ENCODE results near the gene NFATC1.

Gene NFATC1

GRCh38 chr18:79517341-79517740, 121.6 kb downstream of the NFATC1 start:
- TF ChIP-seq GATA3 (IDR thresholded peaks at IDR 0.05; ENCODE audit: low read depth, low read length) (no peak), GATA2 (IDR thresholded peaks at IDR 0.05; ENCODE audit: low read depth, low read length) (no peak)

- TF ChIP-seq GATA3 (IDR thresholded peaks at IDR 0.05; ENCODE audit: low read depth, low read length) (no peak), GATA2 (IDR thresholded peaks at IDR 0.05; ENCODE audit: low read depth, low read length) (no peak)
Observed at GRCh38 chr18:79518028-79518682, 122.4 kb downstream of the NFATC1 start.

- TF ChIP-seq GATA3 (IDR thresholded peaks at IDR 0.05; ENCODE audit: low read depth, low read length) (no peak), GATA2 (IDR thresholded peaks at IDR 0.05; ENCODE audit: low read depth, low read length) (no peak)
Observed at GRCh38 chr18:79518683-79519128, 123.0 kb downstream of the NFATC1 start.

DNA sequence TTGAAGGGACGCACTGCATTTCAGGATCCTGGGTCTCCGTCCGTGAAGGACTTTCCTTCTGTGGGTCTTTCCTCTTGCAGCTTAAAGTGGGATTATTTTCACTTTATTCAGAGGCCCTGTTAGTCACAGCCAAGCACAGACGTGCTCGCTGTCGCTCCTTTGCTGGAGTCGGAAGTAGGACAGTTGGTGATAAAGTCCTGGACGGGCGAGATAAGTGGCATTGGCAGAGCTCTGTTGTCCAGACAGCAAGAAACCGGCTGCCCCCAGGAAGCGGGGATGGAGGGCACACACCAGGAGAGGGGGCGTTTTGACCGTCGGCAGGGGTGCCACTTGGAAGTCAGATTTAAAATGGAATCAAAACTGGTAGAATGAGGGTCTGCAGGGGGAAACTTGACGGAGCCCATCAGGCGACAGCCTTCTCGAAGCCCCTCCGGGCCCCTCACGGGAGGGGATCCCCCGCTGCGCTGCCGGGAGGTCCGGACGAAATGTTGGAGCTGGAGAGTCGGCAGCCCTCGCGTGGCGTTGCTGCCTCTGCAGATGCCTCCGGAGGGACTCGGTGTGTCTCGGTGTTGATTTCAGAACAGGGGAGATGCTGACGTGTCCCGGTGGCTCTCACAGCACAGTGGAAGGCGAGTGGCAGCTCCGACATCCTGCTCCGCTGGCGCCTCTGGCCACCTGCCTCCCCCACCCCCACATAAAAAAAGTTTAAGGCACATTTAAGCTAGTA, 124.2 kb downstream of the NFATC1 start:
- TF ChIP-seq GATA2 (IDR thresholded peaks at IDR 0.05; ENCODE audit: low read depth, low read length) (no peak), GATA3 (IDR thresholded peaks at IDR 0.05; ENCODE audit: low read depth, low read length) (no peak)

GRCh38 chr18:79520478-79521390, 125.0 kb downstream of the NFATC1 start:
- TF ChIP-seq GATA3 (IDR thresholded peaks at IDR 0.05; ENCODE audit: low read depth, low read length) (no peak), GATA2 (IDR thresholded peaks at IDR 0.05; ENCODE audit: low read depth, low read length) (no peak)

DNA sequence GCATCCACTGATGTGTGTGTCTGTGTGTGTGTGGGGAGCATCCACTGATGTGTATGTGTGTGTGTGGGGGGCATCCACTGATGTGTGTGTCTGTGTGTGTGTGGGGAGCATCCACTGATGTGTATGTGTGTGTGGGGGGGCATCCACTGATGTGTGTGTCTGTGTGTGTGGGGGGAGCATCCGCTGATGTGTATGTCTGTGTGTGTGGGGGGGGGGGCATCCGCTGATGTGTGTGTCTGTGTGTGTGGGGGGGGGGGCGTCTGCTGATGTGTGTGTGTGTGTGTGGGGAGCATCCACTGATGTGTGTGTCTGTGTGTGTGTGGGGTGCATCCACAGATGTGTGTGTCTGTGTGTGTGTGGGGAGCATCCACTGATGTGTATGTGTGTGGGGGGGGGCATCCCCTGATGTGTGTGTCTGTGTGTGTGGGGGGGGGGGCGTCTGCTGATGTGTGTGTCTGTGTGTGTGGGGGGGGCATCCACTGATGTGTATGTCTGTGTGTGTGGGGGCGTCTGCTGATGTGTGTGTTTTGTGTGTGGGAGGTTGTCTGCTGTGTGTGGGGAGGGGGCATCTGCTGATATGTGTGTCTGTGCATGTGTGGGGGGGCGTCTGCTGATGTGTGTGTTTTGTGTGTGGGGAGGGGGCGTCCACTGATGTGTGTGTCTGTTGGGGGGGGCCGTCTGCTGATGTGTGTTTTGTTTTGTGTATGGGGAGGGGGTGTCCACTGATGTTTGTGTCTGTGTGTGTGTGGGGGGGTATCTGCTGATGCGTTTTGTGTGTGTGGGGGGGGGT, 125.9 kb downstream of the NFATC1 start:
- TF ChIP-seq GATA3 (IDR thresholded peaks at IDR 0.05; ENCODE audit: low read depth, low read length) (no peak), GATA2 (IDR thresholded peaks at IDR 0.05; ENCODE audit: low read depth, low read length) (no peak)

- TF ChIP-seq GATA2 (IDR thresholded peaks at IDR 0.05; ENCODE audit: low read depth, low read length) = no peak
- no peak for TF ChIP-seq GATA3 (IDR thresholded peaks at IDR 0.05; ENCODE audit: low read depth, low read length)
Observed at GRCh38 chr18:79522451-79523205, 126.9 kb downstream of the NFATC1 start.

- TF ChIP-seq GATA2 (IDR thresholded peaks at IDR 0.05; ENCODE audit: low read depth, low read length) = no peak
- TF ChIP-seq GATA3 (IDR thresholded peaks at IDR 0.05; ENCODE audit: low read depth, low read length) = no peak
Observed at GRCh38 chr18:79523206-79523735, 127.5 kb downstream of the NFATC1 start.

GRCh38 chr18:79523736-79524180, 128.0 kb downstream of the NFATC1 start:
- TF ChIP-seq GATA2 (IDR thresholded peaks at IDR 0.05; ENCODE audit: low read depth, low read length) (no peak), GATA3 (IDR thresholded peaks at IDR 0.05; ENCODE audit: low read depth, low read length) (no peak)

- TF ChIP-seq GATA2 (IDR thresholded peaks at IDR 0.05; ENCODE audit: low read depth, low read length) (no peak), GATA3 (IDR thresholded peaks at IDR 0.05; ENCODE audit: low read depth, low read length) (no peak)
Observed at GRCh38 chr18:79524181-79525078, 128.7 kb downstream of the NFATC1 start.

DNA sequence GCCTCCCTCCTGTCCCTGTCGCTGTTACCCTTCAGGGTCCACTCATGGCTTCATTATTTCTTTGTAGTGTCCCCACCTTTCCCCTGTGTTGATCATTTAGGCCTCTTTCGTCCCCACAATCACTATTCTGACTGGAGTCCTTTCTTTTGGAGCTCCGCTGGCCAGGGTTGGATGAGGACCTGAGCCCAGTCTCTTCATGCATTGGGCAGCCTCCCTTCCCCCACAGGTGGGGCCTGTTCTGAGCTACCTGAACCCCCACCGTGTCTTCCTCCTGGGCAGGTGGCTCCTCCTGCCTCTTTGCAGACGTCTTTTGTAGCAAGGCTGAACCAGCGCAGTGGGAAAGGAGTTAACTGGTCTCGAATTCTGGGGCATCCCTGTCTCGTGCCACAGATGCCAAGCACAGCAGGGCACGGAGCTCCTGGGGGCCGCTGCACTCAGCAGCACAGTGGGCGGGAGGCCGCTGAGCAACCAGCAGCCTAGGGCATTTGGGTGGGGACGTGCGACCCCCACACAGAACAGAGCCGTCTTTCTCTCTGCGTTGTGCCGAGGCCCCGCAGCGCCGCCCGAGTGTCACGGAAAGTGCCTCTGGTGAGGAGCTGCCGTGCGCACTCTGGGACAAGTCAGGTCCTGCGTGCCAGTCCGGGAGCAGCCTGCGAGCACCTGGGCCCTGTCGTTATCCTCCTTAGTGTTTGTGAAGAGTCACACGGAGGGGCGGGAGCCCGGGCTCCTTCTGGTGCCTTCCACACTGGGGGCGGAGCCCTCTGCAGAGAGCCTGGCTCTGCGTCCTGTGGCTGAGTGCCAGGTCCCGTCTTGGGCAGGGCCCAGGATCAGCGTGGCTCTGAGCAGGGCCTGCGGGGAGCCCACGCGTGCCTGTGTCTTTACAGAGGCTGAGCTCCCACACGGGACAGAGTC, 130.1 kb downstream of the NFATC1 start:
- TF ChIP-seq GATA2 (IDR thresholded peaks at IDR 0.05; ENCODE audit: low read depth, low read length) = no peak
- TF ChIP-seq GATA3 (IDR thresholded peaks at IDR 0.05; ENCODE audit: low read depth, low read length) = no peak

Measured in SH-SY5Y (cell line).